H54 (cell line): Measurements from ENCODE around the gene NEDD4.
"Not testable (repeated sequence)": the region's sequence is repeated elsewhere in the genome, so short reads cannot be mapped to it uniquely, and the experiment has no call there.

Experiments used
- DNase-seq: peaks from one replicate; pipeline ENCODE4 v3.0.0; 2011; ENCODE audit warnings: low spot score, mixed read lengths; ENCODE audit not compliant: insufficient read length
- FAIRE-seq: peaks from 3 replicates; lab custom pipeline; 2011; peaks lifted over from hg19 to GRCh38; lab: Jason Lieb, UNC
- POLR2A ChIP-seq: IDR thresholded peaks from 2 replicates; pipeline ENCODE4 v1.6.1; 2011; ENCODE audit warnings: low read depth, mild to moderate bottlenecking, low read length

The NEDD4 gene

GRCh38 chr15:55791551-55792400 lies 201.6 kb downstream of the NEDD4 start:
- TF ChIP-seq POLR2A = no peak
- DNase-seq = no peak

DNA sequence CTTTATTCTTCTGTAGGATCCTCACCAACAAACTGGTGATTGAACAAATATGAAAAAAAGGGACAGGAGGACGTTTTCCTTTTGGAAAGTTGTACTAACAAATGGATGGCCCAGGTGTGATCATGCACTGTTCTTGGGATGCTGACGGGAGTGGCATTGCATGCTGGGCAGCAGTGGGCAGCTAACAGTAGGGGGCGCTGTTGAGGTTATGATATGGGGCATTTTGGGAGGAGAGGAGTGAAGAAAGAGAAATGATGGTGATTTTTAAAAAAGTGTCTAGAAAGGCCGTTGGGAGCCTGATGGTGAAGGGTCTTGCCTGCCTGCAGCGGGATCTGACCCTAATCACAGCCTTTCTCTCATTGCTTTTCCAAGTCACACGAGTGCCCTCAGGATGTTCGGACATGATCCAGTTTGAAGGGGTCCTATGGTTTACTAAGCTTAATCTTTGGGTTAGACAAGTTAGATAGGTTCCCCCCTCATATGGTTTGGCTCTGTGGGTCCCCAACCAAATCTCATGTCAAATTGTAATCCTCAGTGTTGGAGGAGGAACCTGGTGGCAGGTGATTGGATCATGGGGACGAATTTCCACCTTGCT lies 204.2 kb downstream of the NEDD4 start:
- no peak for FAIRE-seq
- DNase-seq = no peak
- TF ChIP-seq POLR2A = no peak

More at GRCh38 chr15:55791551-55792400, 201.6 kb downstream of the NEDD4 start:
- no peak for FAIRE-seq

GRCh38 chr15:55786341-55786740 lies 207.1 kb downstream of the NEDD4 start:
- DNase-seq (no peak), FAIRE-seq (no peak)
- TF ChIP-seq POLR2A = no peak

DNA sequence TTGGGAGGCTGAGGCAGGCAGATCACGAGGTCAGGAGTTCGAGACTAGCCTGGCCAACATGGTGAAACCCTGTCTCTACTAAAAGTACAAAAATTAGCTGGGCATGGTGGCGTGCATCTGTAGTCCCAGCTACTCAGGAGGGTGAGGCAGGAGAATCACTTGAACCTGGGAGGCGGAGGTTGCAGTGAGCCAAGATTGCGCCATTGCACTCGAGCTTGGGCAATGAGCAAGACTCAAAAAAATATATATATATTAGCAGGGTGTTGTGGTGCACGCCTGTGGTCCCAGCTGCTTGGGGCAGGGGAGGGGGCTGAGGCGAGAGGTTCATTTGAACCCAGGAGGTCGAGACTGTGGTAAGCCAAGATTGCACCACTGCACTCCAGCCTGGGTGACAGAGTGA lies 207.8 kb downstream of the NEDD4 start:
- not testable (repeated sequence) for FAIRE-seq

DNA sequence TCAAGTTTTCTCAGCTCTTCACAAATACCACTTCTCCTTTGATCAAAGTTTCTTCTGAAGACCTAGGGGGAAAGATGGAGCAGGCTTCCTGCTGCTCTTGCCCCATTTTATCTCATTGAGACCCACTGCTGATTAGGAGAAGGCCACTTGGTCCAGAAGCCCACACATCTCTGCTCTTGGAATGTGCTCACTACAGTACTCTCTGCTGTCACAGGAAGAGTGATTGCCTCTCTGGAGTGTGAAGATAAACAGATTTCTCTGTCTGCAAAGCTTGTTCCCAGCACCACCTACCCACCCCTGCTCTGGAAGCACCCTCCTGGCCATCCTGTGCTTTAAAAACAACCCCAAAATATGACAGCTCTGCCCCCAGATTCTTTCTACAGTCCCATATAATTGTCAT lies 209.1 kb downstream of the NEDD4 start:
- no peak for TF ChIP-seq POLR2A
- FAIRE-seq (no peak), DNase-seq (no peak)

More for the DNA sequence above, 207.8 kb downstream of the NEDD4 start:
- not testable (repeated sequence) for DNase-seq

DNA sequence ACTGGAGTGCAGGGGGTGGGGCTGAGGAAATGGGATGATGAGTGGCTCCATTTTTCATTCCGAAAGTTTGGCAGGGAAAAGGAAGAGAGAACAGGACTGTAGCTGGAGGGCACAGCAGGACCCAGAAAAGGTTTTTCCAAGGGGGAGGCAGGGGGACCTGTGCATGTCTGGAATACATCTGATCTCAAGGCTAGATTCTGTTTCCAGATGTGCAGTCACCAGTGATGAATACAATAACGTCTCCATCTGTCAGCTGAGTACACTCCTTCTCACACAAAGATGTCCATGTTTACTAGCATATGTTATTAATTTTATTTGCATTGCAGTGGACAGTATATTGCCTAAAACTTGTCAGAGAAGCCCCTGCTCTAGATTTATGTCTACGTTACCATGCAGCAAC lies 210.5 kb downstream of the NEDD4 start:
- DNase-seq (no peak), FAIRE-seq (no peak)
- TF ChIP-seq POLR2A = no peak

GRCh38 chr15:55780292-55780691 lies 213.1 kb downstream of the NEDD4 start:
- DNase-seq = no peak
- no peak for TF ChIP-seq POLR2A
- no peak for FAIRE-seq

GRCh38 chr15:55778932-55779331 lies 214.5 kb downstream of the NEDD4 start:
- TF ChIP-seq POLR2A = no peak
- FAIRE-seq = no peak
- no peak for DNase-seq
